SK-N-SH treated with all-trans-retinoic acid at 6 μM for 48 hours (cell line): ENCODE results near the gene RAI2.

Source experiments
- ATAC-seq: fragments of 200-7000 bp; cut with Tn5 transposase; 3 replicates; pipeline ENCODE4 v1.9.1; 2020; ENCODE audit warnings: mild to moderate bottlenecking, moderate library complexity
- ARNTL ChIP-seq: fragments of 450-650 bp; formaldehyde crosslinking; IDR thresholded peaks from 2 replicates; pipeline ENCODE4 v1.5.0; 2020; ENCODE audit warnings: low read depth, mild to moderate bottlenecking, moderate library complexity, borderline replicate concordance
- BACH2 ChIP-seq: fragments of 250-450 bp; sonication (Bioruptor Pico); IDR thresholded peaks from 2 replicates; pipeline ENCODE4 v1.9.0; 2021; ENCODE audit warnings: mild to moderate bottlenecking, borderline replicate concordance
- CREB5 ChIP-seq: fragments of 250-450 bp; sonication (Bioruptor Pico); IDR thresholded peaks from 2 replicates; pipeline ENCODE4 v1.5.1; 2020; ENCODE audit warnings: low read depth, mild to moderate bottlenecking, moderate library complexity
- CSDC2 ChIP-seq: fragments of 250-450 bp; sonication (Bioruptor Pico); IDR thresholded peaks from 2 replicates; pipeline ENCODE4 v1.5.0; 2020; ENCODE audit warnings: mild to moderate bottlenecking, moderate library complexity
- CSRNP3 ChIP-seq: fragments of 250-450 bp; sonication (Bioruptor Pico); IDR thresholded peaks from 2 replicates; pipeline ENCODE4 v1.5.1; 2021; ENCODE audit warnings: mild to moderate bottlenecking, moderate library complexity
- ISL1 ChIP-seq: fragments of 250-450 bp; sonication (Bioruptor Pico); IDR thresholded peaks from 2 replicates; pipeline ENCODE4 v2.1.2; 2022; ENCODE audit warnings: mild to moderate bottlenecking, moderate library complexity
- OSR1 ChIP-seq: fragments of 250-450 bp; sonication (Bioruptor Pico); IDR thresholded peaks from 2 replicates; pipeline ENCODE4 v1.8.0; 2022; ENCODE audit warnings: moderate library complexity, mild to moderate bottlenecking, inconsistent platforms
- PATZ1 ChIP-seq: fragments of 250-450 bp; sonication (Bioruptor Pico); IDR thresholded peaks from 2 replicates; pipeline ENCODE4 v1.8.0; 2020; ENCODE audit warnings: mild to moderate bottlenecking, moderate library complexity, borderline replicate concordance
- POU6F1 ChIP-seq: fragments of 250-450 bp; sonication (Bioruptor Pico); IDR thresholded peaks from 2 replicates; pipeline ENCODE4 v1.8.0; 2021; ENCODE audit warnings: low read depth, mild to moderate bottlenecking, moderate library complexity, borderline replicate concordance
- RARB ChIP-seq: fragments of 250-450 bp; sonication (Bioruptor Pico); IDR thresholded peaks from 2 replicates; pipeline ENCODE4 v1.8.0; 2021; ENCODE audit warnings: mild to moderate bottlenecking, moderate library complexity
- SNAI2 ChIP-seq: fragments of 250-450 bp; sonication (Bioruptor Pico); IDR thresholded peaks from 2 replicates; pipeline ENCODE4 v1.5.0; 2020; ENCODE audit warnings: mild to moderate bottlenecking, moderate library complexity
- TCF4 ChIP-seq: fragments of 250-450 bp; sonication (Bioruptor Pico); IDR thresholded peaks from 2 replicates; pipeline ENCODE4 v1.8.0; 2021; ENCODE audit warnings: mild to moderate bottlenecking, moderate library complexity, borderline replicate concordance
- TOX ChIP-seq: fragments of 250-450 bp; sonication (Bioruptor Pico); IDR thresholded peaks from 2 replicates; pipeline ENCODE4 v1.8.0; 2021; ENCODE audit warnings: mild to moderate bottlenecking, moderate library complexity, borderline replicate concordance
- TSHZ2 ChIP-seq: fragments of 250-450 bp; sonication (Bioruptor Pico); IDR thresholded peaks from 2 replicates; pipeline ENCODE4 v1.5.0; 2020; ENCODE audit warnings: mild to moderate bottlenecking, moderate library complexity
- ZFP3 ChIP-seq: fragments of 250-450 bp; sonication (Bioruptor Pico); IDR thresholded peaks from 2 replicates; pipeline ENCODE4 v1.5.0; 2020; ENCODE audit warnings: mild to moderate bottlenecking, moderate library complexity
- ZNF565 ChIP-seq: fragments of 450-650 bp; formaldehyde crosslinking; conservative IDR thresholded peaks from 2 replicates; pipeline ENCODE4 v1.5.0; 2020; ENCODE audit warnings: low read depth, mild to moderate bottlenecking, moderate library complexity
- ZNF8 ChIP-seq: fragments of 450-650 bp; formaldehyde crosslinking; IDR thresholded peaks from 2 replicates; pipeline ENCODE4 v1.5.0; 2020; ENCODE audit warnings: mild to moderate bottlenecking, moderate library complexity

Gene RAI2

GRCh38 chrX:17769701-17770269, 91.3 kb downstream of the RAI2 start:
- no peak for ATAC-seq
- TF ChIP-seq RARB (CRISPR knock-in tag) (no peak), TCF4 (CRISPR knock-in tag) (no peak)

- TF ChIP-seq TCF4 (CRISPR knock-in tag) (no peak), OSR1 (CRISPR knock-in tag) (no peak), ZFP3 (CRISPR knock-in tag) (no peak), SNAI2 (CRISPR knock-in tag) (no peak), ZNF565 (CRISPR knock-in tag) (no peak), CREB5 (CRISPR knock-in tag) (no peak), ARNTL (CRISPR knock-in tag) (no peak), POU6F1 (CRISPR knock-in tag) (no peak), TOX (CRISPR knock-in tag) (no peak)
- no peak for ATAC-seq
Measured at GRCh38 chrX:17768997-17769396, 92.1 kb downstream of the RAI2 start.

- TF ChIP-seq ZNF8 (no peak), TSHZ2 (CRISPR knock-in tag) (no peak), ISL1 (no peak), TCF4 (CRISPR knock-in tag) (no peak), ZFP3 (CRISPR knock-in tag) (no peak), CSDC2 (CRISPR knock-in tag) (no peak), TOX (CRISPR knock-in tag) (no peak), BACH2 (CRISPR knock-in tag) (no peak), RARB (CRISPR knock-in tag) (no peak), CSRNP3 (CRISPR knock-in tag) (no peak)
- ATAC-seq: no peak
Measured at GRCh38 chrX:17767734-17768133, 93.4 kb downstream of the RAI2 start.

GRCh38 chrX:17759990-17760389, 101.1 kb downstream of the RAI2 start:
- no peak for ATAC-seq
- no peak for TF ChIP-seq PATZ1 (CRISPR knock-in tag)
- TF ChIP-seq TOX (CRISPR knock-in tag): no peak
- no peak for TF ChIP-seq CREB5 (CRISPR knock-in tag)
